GM12878 (cell line): ENCODE data around the gene TC2N. TPM values are rescaled to one million over a fixed set of nuclear protein-coding genes. Genes with fewer than 3 reads are reported as not detected.
A peak's percentile ranks its signal among the peaks of the same experiment; 100 is the strongest.

Experiments
- ATAC-seq: fragments of 200-7000 bp; cut with Tn5 transposase; 3 replicates; pipeline ENCODE4 v1.9.1; 2020; ENCODE audit warnings: mild to moderate bottlenecking, moderate library complexity
- BruUV-seq: library from RNA; stranded (reverse); fragments of 400-500 nt; replicated peaks from 2 replicates; lab custom pipeline; 2021; lab: Mats Ljungman, UMichigan
- CTCF ChIA-PET: fragments of 300-600 bp; sonication (Branson Sonifier 250); formaldehyde crosslinking; extraction: SDS; loops from one replicate; lab custom pipeline; 2021; ENCODE audit warnings: inconsistent platforms; lab: Yijun Ruan, JAX
- POLR2A ChIA-PET: fragments of 350-600 bp; formaldehyde crosslinking; extraction: SDS; loops from one replicate; lab custom pipeline; 2021; ENCODE audit warnings: inconsistent platforms; lab: Charles Lee
- RAD21 ChIA-PET: fragments of 300-600 bp; sonication (Branson Sonifier 250); formaldehyde crosslinking; loops from one replicate; lab custom pipeline; 2023; ENCODE audit warnings: antibody characterized with exemption; ENCODE audit not compliant: unreplicated experiment; lab: Charles Lee
- SMC1A ChIA-PET: fragments of 300-600 bp; sonication (Branson Sonifier 250); formaldehyde crosslinking; loops from one replicate; lab custom pipeline; 2023; ENCODE audit not compliant: unreplicated experiment, uncharacterized antibody; lab: Charles Lee
- DNase-seq: peaks from one replicate; pipeline ENCODE4 v3.0.0-alpha.2; 2011; ENCODE audit warnings: low read depth, low spot score
- FAIRE-seq: peaks from 3 replicates; lab custom pipeline; 2011; peaks lifted over from hg19 to GRCh38; lab: Jason Lieb, UNC
- H2AFZ ChIP-seq: 2 replicates; pipeline ENCODE4 v1.6.0; 2011; ENCODE audit warnings: low read depth, low read length, control low read depth; ENCODE audit not compliant: control insufficient read depth
- H3K27ac ChIP-seq: 2 replicates; pipeline ENCODE4 v1.5.1; 2011; ENCODE audit warnings: control low read depth; ENCODE audit not compliant: control insufficient read depth, insufficient read depth
- H3K27me3 ChIP-seq, 2 experiments: replicated peaks in 1 of 2; 2 replicates each; pipeline versions ENCODE4 v1.6.0 to v1.6.1; 2011; ENCODE audit warnings: low read length in 1 of 2; ENCODE audit not compliant: control insufficient read depth in 2 of 2, insufficient read depth in 2 of 2
- H3K36me3 ChIP-seq, 2 experiments: 2 replicates each; pipeline ENCODE4 v1.5.1; 2011; ENCODE audit warnings: low read length in 1 of 2; ENCODE audit not compliant: control insufficient read depth in 2 of 2, insufficient read depth in 2 of 2
- H3K4me1 ChIP-seq: 2 replicates; pipeline ENCODE4 v1.6.1; 2011; ENCODE audit warnings: mild to moderate bottlenecking, low read length, moderate library complexity, mixed read lengths; ENCODE audit not compliant: control insufficient read depth, insufficient read depth
- H3K4me2 ChIP-seq: 2 replicates; pipeline ENCODE4 v1.6.0; 2011; ENCODE audit warnings: control low read depth; ENCODE audit not compliant: control insufficient read depth, insufficient read depth
- H3K4me3 ChIP-seq: fragments of 200-600 bp; sonication (generic); 2 replicates; pipeline ENCODE4 v1.5.1; 2016
- H3K79me2 ChIP-seq: 2 replicates; pipeline ENCODE4 v1.6.0; 2011; ENCODE audit warnings: low read length; ENCODE audit not compliant: control insufficient read depth, insufficient read depth
- H3K9ac ChIP-seq: 2 replicates; pipeline ENCODE4 v1.8.0; 2011; ENCODE audit warnings: low read length, control low read depth, mixed read lengths; ENCODE audit not compliant: control insufficient read depth, insufficient read depth
- H3K9me3 ChIP-seq: replicated peaks from 3 replicates; pipeline ENCODE4 v1.5.1; 2011; ENCODE audit warnings: mild to moderate bottlenecking, low read length; ENCODE audit not compliant: control insufficient read depth, insufficient read depth
- H4K20me1 ChIP-seq: 2 replicates; pipeline ENCODE4 v1.6.0; 2011; ENCODE audit not compliant: control insufficient read depth, insufficient read depth
- BHLHE40 ChIP-seq, 2 experiments: fragments of 450-650 bp in 1 of 2; IDR thresholded peaks; 2 replicates each; pipeline ENCODE4 v1.6.1; 2011 to 2017; ENCODE audit warnings: low read depth in 2 of 2, borderline replicate concordance in 1 of 2, improper control_type of control experiment in 1 of 2, low read length in 1 of 2, mild to moderate bottlenecking in 1 of 2
- CBX5 ChIP-seq: sonication (generic); IDR thresholded peaks from 2 replicates; pipeline ENCODE4 v1.6.1; 2016; ENCODE audit warnings: low read depth, moderate library complexity, mild to moderate bottlenecking, inconsistent platforms
- DPF2 ChIP-seq: fragments of 450-650 bp; IDR thresholded peaks from 2 replicates; pipeline ENCODE4 v1.6.1; 2017; ENCODE audit warnings: mild to moderate bottlenecking
- IKZF2 ChIP-seq, 2 experiments: fragments of 450-650 bp; IDR thresholded peaks; 2 replicates each; pipeline ENCODE4 v1.6.1; 2017; ENCODE audit warnings: mild to moderate bottlenecking in 2 of 2, moderate library complexity in 2 of 2
- NFXL1 ChIP-seq: fragments of 450-650 bp; IDR thresholded peaks from 2 replicates; pipeline ENCODE4 v1.6.1; 2017; ENCODE audit warnings: antibody characterized with exemption, mild to moderate bottlenecking, borderline replicate concordance
- RAD21 ChIP-seq: IDR thresholded peaks from 2 replicates; pipeline ENCODE4 v1.6.1; 2011; ENCODE audit warnings: mild to moderate bottlenecking, low read depth, low read length, moderate library complexity; ENCODE audit not compliant: insufficient read depth
- SIX5 ChIP-seq: IDR thresholded peaks from 2 replicates; pipeline ENCODE4 v1.6.1; 2011; ENCODE audit warnings: mild to moderate bottlenecking, low read depth, low read length, moderate library complexity; ENCODE audit not compliant: severe bottlenecking
- ZNF207 ChIP-seq: fragments of 450-650 bp; IDR thresholded peaks from 2 replicates; pipeline ENCODE4 v1.6.1; 2014; ENCODE audit warnings: antibody characterized with exemption, mild to moderate bottlenecking, borderline replicate concordance
- ZNF384 ChIP-seq: IDR thresholded peaks from 2 replicates; pipeline ENCODE4 v1.6.1; 2012; ENCODE audit warnings: low read depth, mild to moderate bottlenecking, low read length, improper control_type of control experiment, borderline replicate concordance
- WGBS: methylation state at CpG from one replicate; pipeline ENCODE4 v1.1.6; 2016; ENCODE audit warnings: low lambda C conversion rate; ENCODE audit not compliant: insufficient replicate concordance, insufficient coverage; ENCODE audit errors: missing lambda C conversion rate; 5-methylcytosine and 5-hydroxymethylcytosine counted together
- in situ Hi-C: fragments of 300-500 bp; cut with MboI; formaldehyde crosslinking; loops from 9 replicates; pipeline ENCODE4 v1.14.3; 2018; ENCODE audit warnings: mixed read lengths
- intact Hi-C: fragments of 100-400 bp; cut with micrococcal nuclease; formaldehyde crosslinking; loops from one replicate; pipeline ENCODE4 v1.14.2; 2022; ENCODE audit not compliant: unreplicated experiment
- polyA plus RNA-seq, 11 experiments: library from polyadenylated mRNA; depleted of rRNA in 4 of 11; unstranded in 6 of 11; stranded (reverse) in 5 of 11; fragments of >200 nt; fragmentation: Nextera tagmentation in 4 of 11; fragmentation: Illumina TruSeq in 1 of 11; extraction: Ambion mirVana in 4 of 11; extraction: Trizol in 1 of 11; gene quantifications; 1 replicate in 1 of 11; 2 replicates in 10 of 11; pipeline versions ENCODE4 v1.2.1 to v1.2.3, GENCODE V29; 2011 to 2016; ENCODE audit warnings: inconsistent platforms in 2 of 11, missing spikeins in 2 of 11, low read depth in 1 of 11
- total RNA-seq, 4 experiments: library from RNA; depleted of rRNA in 3 of 4; stranded (reverse); fragments of >200 nt in 3 of 4; fragmentation: Illumina TruSeq in 1 of 4; extraction: Trizol in 1 of 4; gene quantifications; 2 replicates each; pipeline versions ENCODE4 v1.2.1 to v1.2.3, GENCODE V29; 2013 to 2021
- TF ChIP-seq, protein P1 (sequence below), 3 experiments: IDR thresholded peaks in 2 of 3; conservative IDR thresholded peaks in 1 of 3; 2 replicates each; pipeline ENCODE4 v1.5.1; 2011; ENCODE audit warnings: low read depth in 3 of 3, low read length in 3 of 3, mild to moderate bottlenecking in 3 of 3, control low read depth in 2 of 3, moderate library complexity in 2 of 3, inconsistent platforms in 1 of 3, mixed read lengths in 1 of 3; ENCODE audit not compliant: control insufficient read depth in 2 of 3, insufficient read depth in 1 of 3; ENCODE audit errors: extremely low read depth in 1 of 3
- TF ChIP-seq, protein P2 (sequence below): fragments of 450-650 bp; IDR thresholded peaks from 2 replicates; pipeline ENCODE4 v1.6.1; 2018; ENCODE audit warnings: borderline replicate concordance, mild to moderate bottlenecking; ENCODE audit not compliant: partially characterized antibody
- TF ChIP-seq, protein P3 (sequence below): fragments of 450-650 bp; formaldehyde crosslinking; IDR thresholded peaks from 2 replicates; pipeline ENCODE4 v1.4.0; 2022; ENCODE audit warnings: mild to moderate bottlenecking, moderate library complexity

The TC2N gene
- total and polyA plus RNA-seq, 10 of the 15 experiments (the other 5 are each of a cell fraction or from before 2014, with no cell fraction given), result 0.15 to 1.6 (median 0.35) TPM

DNA sequence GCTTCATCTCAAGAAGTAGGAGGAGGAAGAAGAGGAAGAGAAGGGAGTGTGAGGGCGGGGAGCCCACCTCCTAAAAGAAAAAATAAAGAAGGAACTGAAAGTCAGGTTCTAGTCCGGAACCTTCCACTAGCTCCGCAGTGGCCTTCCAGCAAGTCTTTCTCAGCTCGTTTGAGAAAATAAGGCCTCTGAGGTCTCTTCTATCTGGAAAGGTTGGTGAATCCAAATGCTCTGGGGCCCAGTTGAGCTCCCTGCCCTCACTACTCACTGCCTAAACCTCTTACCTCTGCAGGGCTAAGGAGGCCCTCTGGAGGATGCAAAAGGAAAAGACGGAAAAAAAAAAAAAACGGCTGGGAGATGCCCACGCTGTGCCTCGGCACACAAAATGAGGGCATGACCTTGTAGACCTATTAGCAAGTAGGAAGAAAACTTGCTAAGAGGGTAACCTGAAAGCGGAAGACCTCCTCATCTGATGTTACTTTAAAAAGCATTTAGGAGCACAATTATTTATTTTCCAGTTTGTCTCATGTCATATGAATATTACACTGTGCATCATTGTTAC lies 44.2 kb upstream of the TC2N start (continued):
- TF ChIP-seq ZNF384 (peak; percentile 71), CBX5 (no peak), RAD21 (peak; percentile 68)
- TF ChIP-seq, all 136 proteins: peak for 6

DNA sequence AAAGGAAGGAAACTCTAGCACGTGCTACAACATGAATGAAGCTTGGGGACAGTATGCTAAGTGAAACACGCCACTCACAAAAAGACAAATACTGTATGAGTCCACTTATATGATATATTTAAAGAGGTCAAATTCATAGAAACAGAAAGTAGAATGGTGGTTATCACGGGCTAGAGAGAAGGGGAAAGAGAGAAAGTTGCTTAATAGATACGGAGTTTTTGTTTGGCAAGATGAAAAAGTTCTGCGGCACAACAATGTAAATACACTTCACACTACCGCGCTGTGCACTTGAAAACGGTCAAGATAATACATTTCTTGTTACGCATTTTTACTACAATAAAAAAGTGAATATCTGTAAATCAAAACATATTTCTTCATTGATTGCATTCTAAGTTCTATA lies 42.9 kb upstream of the TC2N start:
- 89% methylated on average over 9 of the region's 9 CpGs for WGBS
- H3K4me1 ChIP-seq, result peaks cover 8% of the 10 kb centered on the region

More for the DNA sequence above, 42.9 kb upstream of the TC2N start:
- no TSS peak for BruUV-seq
- in situ Hi-C loops (no loop called here), intact Hi-C loops (no loop called here)
- H3K36me3 ChIP-seq, result no peaks in the 10 kb centered on the region
- no peaks in the 10 kb centered on the region for H4K20me1 ChIP-seq
- RAD21 ChIA-PET, result no interaction called here
- ATAC-seq (no peak), DNase-seq (no peak), FAIRE-seq (no peak)
- no peak overlapping the region for H3K27ac ChIP-seq
- SMC1A ChIA-PET, result interaction anchor here (1.7 kb wide), 1 partner anchor 260 kb away, joined by 9 read pairs; no protein-coding TSS in a partner anchor
- no peak for TF ChIP-seq DPF2
- TF ChIP-seq BHLHE40 (IDR thresholded peaks at IDR 0.05; ENCODE audit: borderline replicate concordance in 1 of 2, low read depth in 2 of 2, low read length in 1 of 2), result no peak
- TF ChIP-seq, protein P1, sequence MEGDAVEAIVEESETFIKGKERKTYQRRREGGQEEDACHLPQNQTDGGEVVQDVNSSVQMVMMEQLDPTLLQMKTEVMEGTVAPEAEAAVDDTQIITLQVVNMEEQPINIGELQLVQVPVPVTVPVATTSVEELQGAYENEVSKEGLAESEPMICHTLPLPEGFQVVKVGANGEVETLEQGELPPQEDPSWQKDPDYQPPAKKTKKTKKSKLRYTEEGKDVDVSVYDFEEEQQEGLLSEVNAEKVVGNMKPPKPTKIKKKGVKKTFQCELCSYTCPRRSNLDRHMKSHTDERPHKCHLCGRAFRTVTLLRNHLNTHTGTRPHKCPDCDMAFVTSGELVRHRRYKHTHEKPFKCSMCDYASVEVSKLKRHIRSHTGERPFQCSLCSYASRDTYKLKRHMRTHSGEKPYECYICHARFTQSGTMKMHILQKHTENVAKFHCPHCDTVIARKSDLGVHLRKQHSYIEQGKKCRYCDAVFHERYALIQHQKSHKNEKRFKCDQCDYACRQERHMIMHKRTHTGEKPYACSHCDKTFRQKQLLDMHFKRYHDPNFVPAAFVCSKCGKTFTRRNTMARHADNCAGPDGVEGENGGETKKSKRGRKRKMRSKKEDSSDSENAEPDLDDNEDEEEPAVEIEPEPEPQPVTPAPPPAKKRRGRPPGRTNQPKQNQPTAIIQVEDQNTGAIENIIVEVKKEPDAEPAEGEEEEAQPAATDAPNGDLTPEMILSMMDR (IDR thresholded peaks at IDR 0.05 in 2 of 3, conservative IDR thresholded peaks at IDR 0.05 in 1 of 3; ENCODE audit: control insufficient read depth in 2 of 3, extremely low read depth in 1 of 3, insufficient read depth in 1 of 3, low read depth in 3 of 3, low read length in 3 of 3), result no peak
- TF ChIP-seq IKZF2 (IDR thresholded peaks at IDR 0.05), result no peak
- TF ChIP-seq, protein P2, sequence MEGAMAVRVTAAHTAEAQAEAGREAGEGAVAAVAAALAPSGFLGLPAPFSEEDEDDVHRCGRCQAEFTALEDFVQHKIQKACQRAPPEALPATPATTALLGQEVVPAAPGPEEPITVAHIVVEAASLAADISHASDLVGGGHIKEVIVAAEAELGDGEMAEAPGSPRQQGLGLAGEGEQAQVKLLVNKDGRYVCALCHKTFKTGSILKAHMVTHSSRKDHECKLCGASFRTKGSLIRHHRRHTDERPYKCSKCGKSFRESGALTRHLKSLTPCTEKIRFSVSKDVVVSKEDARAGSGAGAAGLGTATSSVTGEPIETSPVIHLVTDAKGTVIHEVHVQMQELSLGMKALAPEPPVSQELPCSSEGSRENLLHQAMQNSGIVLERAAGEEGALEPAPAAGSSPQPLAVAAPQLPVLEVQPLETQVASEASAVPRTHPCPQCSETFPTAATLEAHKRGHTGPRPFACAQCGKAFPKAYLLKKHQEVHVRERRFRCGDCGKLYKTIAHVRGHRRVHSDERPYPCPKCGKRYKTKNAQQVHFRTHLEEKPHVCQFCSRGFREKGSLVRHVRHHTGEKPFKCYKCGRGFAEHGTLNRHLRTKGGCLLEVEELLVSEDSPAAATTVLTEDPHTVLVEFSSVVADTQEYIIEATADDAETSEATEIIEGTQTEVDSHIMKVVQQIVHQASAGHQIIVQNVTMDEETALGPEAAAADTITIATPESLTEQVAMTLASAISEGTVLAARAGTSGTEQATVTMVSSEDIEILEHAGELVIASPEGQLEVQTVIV, result no peak
- TF ChIP-seq SIX5, result no peak
- TF ChIP-seq, protein P3, sequence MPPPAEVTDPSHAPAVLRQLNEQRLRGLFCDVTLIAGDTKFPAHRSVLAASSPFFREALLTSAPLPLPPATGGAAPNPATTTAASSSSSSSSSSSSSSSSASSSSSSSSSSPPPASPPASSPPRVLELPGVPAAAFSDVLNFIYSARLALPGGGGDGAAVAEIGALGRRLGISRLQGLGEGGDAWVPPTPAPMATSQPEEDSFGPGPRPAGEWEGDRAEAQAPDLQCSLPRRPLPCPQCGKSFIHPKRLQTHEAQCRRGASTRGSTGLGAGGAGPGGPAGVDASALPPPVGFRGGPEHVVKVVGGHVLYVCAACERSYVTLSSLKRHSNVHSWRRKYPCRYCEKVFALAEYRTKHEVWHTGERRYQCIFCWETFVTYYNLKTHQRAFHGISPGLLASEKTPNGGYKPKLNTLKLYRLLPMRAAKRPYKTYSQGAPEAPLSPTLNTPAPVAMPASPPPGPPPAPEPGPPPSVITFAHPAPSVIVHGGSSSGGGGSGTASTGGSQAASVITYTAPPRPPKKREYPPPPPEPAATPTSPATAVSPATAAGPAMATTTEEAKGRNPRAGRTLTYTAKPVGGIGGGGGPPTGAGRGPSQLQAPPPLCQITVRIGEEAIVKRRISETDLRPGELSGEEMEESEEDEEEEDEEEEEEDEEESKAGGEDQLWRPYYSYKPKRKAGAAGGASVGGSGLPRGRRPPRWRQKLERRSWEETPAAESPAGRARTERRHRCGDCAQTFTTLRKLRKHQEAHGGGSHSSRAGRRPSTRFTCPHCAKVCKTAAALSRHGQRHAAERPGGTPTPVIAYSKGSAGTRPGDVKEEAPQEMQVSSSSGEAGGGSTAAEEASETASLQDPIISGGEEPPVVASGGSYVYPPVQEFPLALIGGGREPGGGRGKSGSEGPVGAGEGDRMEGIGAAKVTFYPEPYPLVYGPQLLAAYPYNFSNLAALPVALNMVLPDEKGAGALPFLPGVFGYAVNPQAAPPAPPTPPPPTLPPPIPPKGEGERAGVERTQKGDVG, result no peak
- no peak for TF ChIP-seq NFXL1
- no peak for TF ChIP-seq ZNF207
- no peak overlapping the region for H3K4me2 ChIP-seq
- no peak overlapping the region for H3K4me3 ChIP-seq
- H3K79me2 ChIP-seq, result no peaks in the 10 kb centered on the region
- H3K9ac ChIP-seq, result no peak overlapping the region
- POLR2A ChIA-PET, result no interaction called here
- no peak overlapping the region for H2AFZ ChIP-seq
- no peaks in the 10 kb centered on the region; the same call in 2 of the 3 replicates for H3K9me3 ChIP-seq
- CTCF ChIA-PET, result interaction anchor here (1.2 to 1.4 kb wide), 2 partner anchors 25 to 259 kb away, joined by 4 to 7 read pairs; no protein-coding TSS in a partner anchor
- H3K27me3 ChIP-seq, result no peaks in the 10 kb centered on the region
